ENCODE data around the gene RTN4.

The RTN4 gene

GRCh38 chr2:54956111-54956627 is 94.1 kb downstream of the RTN4 start:
- TF ChIP-seq, protein P1, sequence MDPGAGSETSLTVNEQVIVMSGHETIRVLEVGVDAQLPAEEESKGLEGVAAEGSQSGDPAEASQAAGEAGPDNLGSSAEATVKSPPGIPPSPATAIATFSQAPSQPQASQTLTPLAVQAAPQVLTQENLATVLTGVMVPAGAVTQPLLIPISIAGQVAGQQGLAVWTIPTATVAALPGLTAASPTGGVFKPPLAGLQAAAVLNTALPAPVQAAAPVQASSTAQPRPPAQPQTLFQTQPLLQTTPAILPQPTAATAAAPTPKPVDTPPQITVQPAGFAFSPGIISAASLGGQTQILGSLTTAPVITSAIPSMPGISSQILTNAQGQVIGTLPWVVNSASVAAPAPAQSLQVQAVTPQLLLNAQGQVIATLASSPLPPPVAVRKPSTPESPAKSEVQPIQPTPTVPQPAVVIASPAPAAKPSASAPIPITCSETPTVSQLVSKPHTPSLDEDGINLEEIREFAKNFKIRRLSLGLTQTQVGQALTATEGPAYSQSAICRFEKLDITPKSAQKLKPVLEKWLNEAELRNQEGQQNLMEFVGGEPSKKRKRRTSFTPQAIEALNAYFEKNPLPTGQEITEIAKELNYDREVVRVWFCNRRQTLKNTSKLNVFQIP (CRISPR knock-in tag; IDR thresholded peaks at IDR 0.05; ENCODE audit: borderline replicate concordance, low read depth): no peak
- TF ChIP-seq ARNTL (CRISPR knock-in tag; IDR thresholded peaks at IDR 0.05; ENCODE audit: borderline replicate concordance, low read depth) (no peak), CSDC2 (CRISPR knock-in tag; IDR thresholded peaks at IDR 0.05) (no peak)
- no peak for ATAC-seq

DNA sequence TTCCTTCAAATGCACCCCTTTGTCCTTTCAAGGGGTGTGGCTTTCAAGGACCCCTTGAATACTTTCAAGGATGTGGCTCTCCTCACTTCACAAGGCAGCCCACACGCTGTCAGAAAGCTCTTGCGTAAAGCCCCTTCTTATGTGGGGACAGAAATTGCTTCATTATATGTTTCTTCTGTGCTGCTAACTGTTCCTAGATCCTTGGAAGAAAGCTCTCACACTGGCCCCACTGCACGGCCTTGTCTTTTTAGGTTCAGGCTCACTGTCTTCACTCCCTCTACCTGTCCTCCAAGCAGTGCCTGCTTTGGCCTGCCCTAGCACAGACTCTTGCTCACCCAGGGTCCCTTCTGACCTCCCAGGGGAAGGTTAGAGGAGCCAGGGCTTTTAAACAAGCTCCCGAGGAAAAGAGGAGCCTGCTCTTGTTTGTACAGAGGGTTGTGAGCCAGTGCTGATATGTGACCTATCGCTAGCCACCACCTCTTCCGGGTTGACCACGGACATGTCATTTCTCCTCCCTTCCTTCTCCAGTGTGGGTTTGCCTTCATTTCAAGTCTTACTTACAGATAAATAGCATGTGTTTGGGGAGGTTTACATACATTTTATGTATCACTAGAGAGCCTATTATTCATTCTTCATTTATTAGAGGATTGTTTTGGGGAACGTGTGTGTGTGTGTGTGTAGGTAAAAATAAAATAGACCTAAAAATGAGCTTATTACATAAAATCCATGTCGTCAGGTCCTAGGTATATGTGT is 94.7 kb downstream of the RTN4 start:
- ATAC-seq: no peak
- TF ChIP-seq CSDC2 (CRISPR knock-in tag; IDR thresholded peaks at IDR 0.05) (no peak), ZC3H10 (CRISPR knock-in tag; IDR thresholded peaks at IDR 0.05) (no peak), ZNF70 (CRISPR knock-in tag; IDR thresholded peaks at IDR 0.05) (no peak), TOX (CRISPR knock-in tag; IDR thresholded peaks at IDR 0.05; ENCODE audit: borderline replicate concordance) (no peak), CREB5 (CRISPR knock-in tag; IDR thresholded peaks at IDR 0.05; ENCODE audit: low read depth) (no peak), GLIS3 (CRISPR knock-in tag; IDR thresholded peaks at IDR 0.05) (no peak), SNAI2 (CRISPR knock-in tag; IDR thresholded peaks at IDR 0.05) (no peak), ZFP3 (CRISPR knock-in tag; IDR thresholded peaks at IDR 0.05) (no peak), TCF4 (CRISPR knock-in tag; IDR thresholded peaks at IDR 0.05; ENCODE audit: borderline replicate concordance) (no peak), ZNF565 (CRISPR knock-in tag; conservative IDR thresholded peaks at IDR 0.05; ENCODE audit: low read depth) (no peak), OSR1 (CRISPR knock-in tag; IDR thresholded peaks at IDR 0.05) (no peak)
- TF ChIP-seq, protein P1 (CRISPR knock-in tag; IDR thresholded peaks at IDR 0.05; ENCODE audit: borderline replicate concordance, low read depth): no peak

GRCh38 chr2:54954705-54955357 is 95.4 kb downstream of the RTN4 start:
- no peak for ATAC-seq
- TF ChIP-seq ZNF565 (CRISPR knock-in tag; conservative IDR thresholded peaks at IDR 0.05; ENCODE audit: low read depth): no peak
- no peak for TF ChIP-seq TSHZ2 (CRISPR knock-in tag; IDR thresholded peaks at IDR 0.05)
- TF ChIP-seq ARNTL (CRISPR knock-in tag; IDR thresholded peaks at IDR 0.05; ENCODE audit: borderline replicate concordance, low read depth): no peak
- TF ChIP-seq GLIS3 (CRISPR knock-in tag; IDR thresholded peaks at IDR 0.05): no peak
- no peak for TF ChIP-seq ESRRG (CRISPR knock-in tag; IDR thresholded peaks at IDR 0.05)
- no peak for TF ChIP-seq RARB (CRISPR knock-in tag; IDR thresholded peaks at IDR 0.05)
- TF ChIP-seq, protein P1 (CRISPR knock-in tag; IDR thresholded peaks at IDR 0.05; ENCODE audit: borderline replicate concordance, low read depth): no peak
- no peak for TF ChIP-seq SNAI2 (CRISPR knock-in tag; IDR thresholded peaks at IDR 0.05)
- TF ChIP-seq ZFP30 (CRISPR knock-in tag; IDR thresholded peaks at IDR 0.05): no peak
- TF ChIP-seq BACH2 (CRISPR knock-in tag; IDR thresholded peaks at IDR 0.05; ENCODE audit: borderline replicate concordance): no peak
- no peak for TF ChIP-seq CREB5 (CRISPR knock-in tag; IDR thresholded peaks at IDR 0.05; ENCODE audit: low read depth)
- no peak for TF ChIP-seq ZNF70 (CRISPR knock-in tag; IDR thresholded peaks at IDR 0.05)
- no peak for TF ChIP-seq ZNF8 (CRISPR knock-in tag; IDR thresholded peaks at IDR 0.05)
- TF ChIP-seq TCF4 (CRISPR knock-in tag; IDR thresholded peaks at IDR 0.05; ENCODE audit: borderline replicate concordance): no peak
- no peak for TF ChIP-seq CSRNP3 (CRISPR knock-in tag; IDR thresholded peaks at IDR 0.05)
- no peak for TF ChIP-seq ZFP3 (CRISPR knock-in tag; IDR thresholded peaks at IDR 0.05)
